Mesenchymal stem cell (in vitro differentiated cells and primary cell): ENCODE measurements around the gene U2SURP.

Experiments
- DNase-seq: peaks from one replicate; pipeline ENCODE4 v3.0.0-alpha.2; 2013
- H2AFZ ChIP-seq: one replicate; pipeline ENCODE4 v1.6.1; 2013; ENCODE audit warnings: low read depth, mild to moderate bottlenecking, control low read depth, inconsistent platforms, low read length, moderate library complexity
- H2AK5ac ChIP-seq: 2 replicates; pipeline ENCODE4 v1.6.1; 2013; ENCODE audit warnings: low read length, moderate library complexity, mild to moderate bottlenecking, inconsistent platforms; ENCODE audit not compliant: severe bottlenecking
- H2BK120ac ChIP-seq: one replicate; pipeline ENCODE4 v1.6.1; 2013; ENCODE audit warnings: low read depth, mild to moderate bottlenecking, inconsistent platforms, low read length, moderate library complexity
- H2BK12ac ChIP-seq, 2 experiments: one replicate each; pipeline ENCODE4 v1.6.1; 2013; ENCODE audit warnings: inconsistent platforms in 2 of 2, low read length in 2 of 2, mild to moderate bottlenecking in 2 of 2, moderate library complexity in 2 of 2, control low read depth in 1 of 2
- H2BK15ac ChIP-seq: one replicate; pipeline ENCODE4 v1.6.1; 2013; ENCODE audit warnings: mild to moderate bottlenecking, low read depth, inconsistent platforms; ENCODE audit not compliant: poor library complexity, severe bottlenecking
- H2BK5ac ChIP-seq: 2 replicates; pipeline ENCODE4 v1.6.1; 2013; ENCODE audit warnings: low read depth, mild to moderate bottlenecking, low read length, control low read depth, inconsistent platforms; ENCODE audit not compliant: poor library complexity, severe bottlenecking
- H3K14ac ChIP-seq, 2 experiments: one replicate each; pipeline ENCODE4 v1.6.1; 2013; ENCODE audit warnings: inconsistent platforms in 2 of 2, low read length in 2 of 2, control low read depth in 1 of 2, mild to moderate bottlenecking in 1 of 2, moderate library complexity in 1 of 2
- H3K18ac ChIP-seq, 2 experiments: one replicate each; pipeline ENCODE4 v1.6.1; 2013; ENCODE audit warnings: inconsistent platforms in 2 of 2, low read length in 2 of 2, control low read depth in 1 of 2, low read depth in 1 of 2, mild to moderate bottlenecking in 1 of 2
- H3K23ac ChIP-seq, 2 experiments: one replicate each; pipeline ENCODE4 v1.6.1; 2013; ENCODE audit warnings: inconsistent platforms in 2 of 2, low read length in 2 of 2, mild to moderate bottlenecking in 2 of 2, moderate library complexity in 2 of 2, control low read depth in 1 of 2
- H3K27ac ChIP-seq: 2 replicates; pipeline ENCODE4 v1.5.1; 2013; ENCODE audit warnings: mild to moderate bottlenecking, moderate library complexity, low read length, control low read depth, inconsistent platforms; ENCODE audit not compliant: poor library complexity, severe bottlenecking
- H3K27me3 ChIP-seq, 2 experiments: 2 replicates each; pipeline versions ENCODE4 v1.6.1 to v1.7.0; 2013; ENCODE audit warnings: low read length in 2 of 2, mild to moderate bottlenecking in 2 of 2, moderate library complexity in 2 of 2, control low read depth in 1 of 2, inconsistent platforms in 1 of 2; ENCODE audit not compliant: control insufficient read depth in 1 of 2, insufficient read depth in 1 of 2
- H3K36me3 ChIP-seq, 2 experiments: 2 replicates each; pipeline versions ENCODE4 v1.6.1 to v1.7.0; 2013; ENCODE audit warnings: low read length in 2 of 2, control low read depth in 1 of 2, inconsistent platforms in 1 of 2, low read depth in 1 of 2, mild to moderate bottlenecking in 1 of 2; ENCODE audit not compliant: insufficient read depth in 2 of 2, control insufficient read depth in 1 of 2
- H3K4ac ChIP-seq, 2 experiments: one replicate each; pipeline ENCODE4 v1.6.1; 2013; ENCODE audit warnings: inconsistent platforms in 2 of 2, low read length in 2 of 2, mild to moderate bottlenecking in 2 of 2, moderate library complexity in 2 of 2, control low read depth in 1 of 2, low read depth in 1 of 2
- H3K4me1 ChIP-seq: 2 replicates; pipeline ENCODE4 v1.6.1; 2013; ENCODE audit warnings: low read depth, low read length, control low read depth; ENCODE audit not compliant: control insufficient read depth, insufficient read depth
- H3K4me2 ChIP-seq: 2 replicates; pipeline ENCODE4 v1.6.1; 2013; ENCODE audit warnings: low read length, mild to moderate bottlenecking, inconsistent platforms; ENCODE audit not compliant: poor library complexity, severe bottlenecking
- H3K4me3 ChIP-seq, 2 experiments: 2 replicates each; pipeline versions ENCODE4 v1.5.1 to v1.7.0; 2013; ENCODE audit warnings: low read length in 2 of 2, mild to moderate bottlenecking in 2 of 2, control low read depth in 1 of 2, low read depth in 1 of 2; ENCODE audit not compliant: insufficient read depth in 1 of 2
- H3K79me1 ChIP-seq: replicated peaks from 2 replicates; pipeline ENCODE4 v1.6.1; 2013; ENCODE audit warnings: mild to moderate bottlenecking, control low read depth, low read length, inconsistent platforms; ENCODE audit not compliant: poor library complexity, severe bottlenecking
- H3K9ac ChIP-seq: 2 replicates; pipeline ENCODE4 v1.7.0; 2013; ENCODE audit warnings: mild to moderate bottlenecking, low read length, moderate library complexity
- H3K9me3 ChIP-seq: 2 replicates; pipeline ENCODE4 v1.7.0; 2013; ENCODE audit warnings: mild to moderate bottlenecking, low read length; ENCODE audit not compliant: control insufficient read depth
- H4K8ac ChIP-seq: one replicate; pipeline ENCODE4 v1.6.1; 2013; ENCODE audit warnings: inconsistent platforms, mild to moderate bottlenecking, low read length, moderate library complexity
- H4K91ac ChIP-seq: one replicate; pipeline ENCODE4 v1.6.1; 2013; ENCODE audit warnings: mild to moderate bottlenecking, low read length, inconsistent platforms
- WGBS: methylation state at CpG from one replicate; pipeline ENCODE4 v1.1.7; 2013; ENCODE audit warnings: mixed read lengths; 5-methylcytosine and 5-hydroxymethylcytosine counted together

U2SURP gene

GRCh38 chr3:142998439-142998838 lies 2.9 kb upstream of the U2SURP start:
- Histone ChIP-seq H3K4me1 (peaks cover 8% of the 10 kb centered on the region), H3K4me3 (no peak overlapping the region), H2BK120ac (no peak overlapping the region), H4K8ac (no peak overlapping the region), H3K27me3 (no peaks in the 10 kb centered on the region), H3K4ac (no peak overlapping the region), H2BK5ac (no peak overlapping the region), H3K36me3 (no peaks in the 10 kb centered on the region), H3K79me1 (peaks cover 2% of the 10 kb centered on the region), H3K23ac (no peak overlapping the region), H3K9me3 (no peaks in the 10 kb centered on the region), H4K91ac (no peak overlapping the region), H2BK15ac (no peak overlapping the region), H3K27ac (no peak overlapping the region), H3K14ac (no peak overlapping the region), H2BK12ac (no peak overlapping the region), H3K9ac (peak overlapping the region; percentile 56), H2AFZ (no peak overlapping the region), H3K4me2 (no peak overlapping the region), H3K18ac (no peak overlapping the region), H2AK5ac (no peak overlapping the region)
- DNase-seq: no peak
- 100% methylated on average over 2 of the region's 3 CpGs for WGBS

DNA sequence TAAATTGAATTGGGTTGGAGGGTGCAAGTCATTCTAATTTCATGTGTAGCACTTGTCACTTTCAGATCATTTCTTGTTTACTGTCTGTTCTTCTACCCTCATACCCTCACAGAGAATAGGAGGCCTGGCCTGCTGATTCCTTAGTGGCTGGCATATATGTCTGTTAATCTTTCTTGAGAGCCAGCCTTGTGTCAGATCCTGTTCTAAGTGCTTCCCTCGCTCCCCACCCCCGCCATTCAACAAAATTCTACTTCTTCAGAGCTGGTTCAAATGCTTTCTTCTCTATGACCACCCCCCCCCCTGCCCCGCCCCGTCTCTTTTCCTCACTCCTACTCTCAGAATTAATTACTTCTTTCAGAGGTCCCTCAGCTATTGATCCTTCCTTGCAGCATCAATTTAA lies 1.5 kb upstream of the U2SURP start:
- H2AFZ ChIP-seq: no peak overlapping the region
- H3K79me1 ChIP-seq: peaks cover 2% of the 10 kb centered on the region
- H2BK15ac ChIP-seq: no peak overlapping the region
- H3K14ac ChIP-seq: no peak overlapping the region
- DNase-seq: peak; percentile 22
- peaks cover 8% of the 10 kb centered on the region for H3K4me1 ChIP-seq
- no peak overlapping the region for H2BK12ac ChIP-seq
- H3K4me3 ChIP-seq: peak overlapping the region in 1 of 2 experiments; percentile 98
- H3K9me3 ChIP-seq: no peaks in the 10 kb centered on the region
- H3K36me3 ChIP-seq: no peaks in the 10 kb centered on the region
- no peak overlapping the region for H4K91ac ChIP-seq
- H2BK120ac ChIP-seq: no peak overlapping the region
- 54% methylated on average over 4 of the region's 4 CpGs for WGBS
- H2BK5ac ChIP-seq: no peak overlapping the region
- H3K4ac ChIP-seq: no peak overlapping the region
- peak overlapping the region; percentile 97 for H3K9ac ChIP-seq
- peak overlapping the region; percentile 76 for H2AK5ac ChIP-seq
- peak overlapping the region; percentile 99 for H3K27ac ChIP-seq
- H3K23ac ChIP-seq: no peak overlapping the region
- H3K18ac ChIP-seq: no peak overlapping the region
- H4K8ac ChIP-seq: peak overlapping the region; percentile 59
- peak overlapping the region; percentile 18 for H3K4me2 ChIP-seq
- no peaks in the 10 kb centered on the region for H3K27me3 ChIP-seq

DNA sequence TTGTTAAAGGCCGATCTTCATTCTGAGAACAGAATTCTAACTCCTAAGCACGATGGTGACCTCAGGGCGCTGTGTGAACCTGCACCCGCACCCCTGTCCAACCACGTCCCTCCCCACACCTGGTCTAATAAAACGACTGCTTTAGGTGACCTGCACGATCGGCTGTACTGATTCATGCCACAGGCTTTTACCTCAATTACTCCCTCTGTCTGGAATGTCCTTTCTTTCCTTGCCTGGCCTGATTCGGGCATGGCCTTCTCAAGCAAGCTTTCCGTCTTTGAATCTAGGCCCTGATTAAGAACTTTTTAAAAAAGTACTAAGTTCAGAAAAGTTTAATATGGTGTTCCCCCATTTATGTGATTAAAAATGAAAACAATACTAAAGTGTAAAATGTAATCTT lies 842 bp upstream of the U2SURP start:
- Histone ChIP-seq H3K4me1 (peaks cover 8% of the 10 kb centered on the region), H3K23ac (no peak overlapping the region), H3K36me3 (no peaks in the 10 kb centered on the region), H4K91ac (no peak overlapping the region), H4K8ac (peak overlapping the region; percentile 4), H3K79me1 (peaks cover 2% of the 10 kb centered on the region), H3K9ac (peak overlapping the region; percentile 97), H3K4me2 (peak overlapping the region; percentile 54), H3K14ac (no peak overlapping the region), H3K4me3 (peak overlapping the region; percentile 46 to 98), H2BK12ac (no peak overlapping the region), H2BK5ac (no peak overlapping the region), H2AK5ac (no peak overlapping the region), H3K4ac (peak overlapping the region in 1 of 2 experiments; percentile 1), H2BK15ac (no peak overlapping the region), H2AFZ (no peak overlapping the region), H3K9me3 (no peaks in the 10 kb centered on the region), H2BK120ac (peak overlapping the region; percentile 21), H3K18ac (peak overlapping the region in 1 of 2 experiments; percentile 5), H3K27ac (peak overlapping the region; percentile 99), H3K27me3 (no peaks in the 10 kb centered on the region)
- DNase-seq: peak; percentile 48
- 24% methylated on average over 8 of the region's 10 CpGs for WGBS

- H3K4me1 ChIP-seq: peaks cover 8% of the 10 kb centered on the region
- H2BK15ac ChIP-seq: no peak overlapping the region
- peak overlapping the region; percentile 31 to 92 for H3K18ac ChIP-seq
- peak overlapping the region; percentile 83 for H4K8ac ChIP-seq
- H2AFZ ChIP-seq: no peak overlapping the region
- H4K91ac ChIP-seq: peak overlapping the region; percentile 62
- H3K27me3 ChIP-seq: no peaks in the 10 kb centered on the region
- H3K14ac ChIP-seq: no peak overlapping the region
- H3K9ac ChIP-seq: peak overlapping the region; percentile 97
- H3K4ac ChIP-seq: peak overlapping the region in 1 of 2 experiments; percentile 34
- peak overlapping the region; percentile 55 to 98 for H3K4me3 ChIP-seq
- no peak overlapping the region for H2BK12ac ChIP-seq
- WGBS: under 1% methylated on average over 14 of the region's 15 CpGs
- peak overlapping the region; percentile 11 for H2BK5ac ChIP-seq
- H3K4me2 ChIP-seq: peak overlapping the region; percentile 54
- H3K27ac ChIP-seq: peak overlapping the region; percentile 99
- DNase-seq: no peak
- no peak overlapping the region for H3K23ac ChIP-seq
- H2AK5ac ChIP-seq: no peak overlapping the region
- H3K36me3 ChIP-seq: no peaks in the 10 kb centered on the region
- H2BK120ac ChIP-seq: peak overlapping the region; percentile 21
- no peaks in the 10 kb centered on the region for H3K9me3 ChIP-seq
- H3K79me1 ChIP-seq: peaks cover 2% of the 10 kb centered on the region
Observed at GRCh38 chr3:143001034-143001368, 369 bp upstream of the U2SURP start.
